Muscle of back (tissue), 11 donors: ENCODE measurements around the gene SUPT16H. TPM values are rescaled to one million over a fixed set of nuclear protein-coding genes. Genes with fewer than 3 reads are reported as not detected.
"Not testable (repeated sequence)": the region's sequence is repeated elsewhere in the genome, so short reads cannot be mapped to it uniquely, and the experiment has no call there.

ENCODE experiments used
- DNase-seq, 3 donors: peaks; one replicate each; pipeline versions ENCODE4 v3.0.0 to v3.0.0-alpha.2; 2013
- polyA plus RNA-seq, 10 donors: library from polyadenylated mRNA; unstranded; fragments of 120-200 nt; gene quantifications; one replicate each; pipeline ENCODE4 v1.2.1, GENCODE V29; 2013; ENCODE audit not compliant: insufficient read length in 10 of 10

The SUPT16H gene
- polyA plus RNA-seq, 10 donors = 67.6 to 95.5 (median 73.5) TPM

DNA sequence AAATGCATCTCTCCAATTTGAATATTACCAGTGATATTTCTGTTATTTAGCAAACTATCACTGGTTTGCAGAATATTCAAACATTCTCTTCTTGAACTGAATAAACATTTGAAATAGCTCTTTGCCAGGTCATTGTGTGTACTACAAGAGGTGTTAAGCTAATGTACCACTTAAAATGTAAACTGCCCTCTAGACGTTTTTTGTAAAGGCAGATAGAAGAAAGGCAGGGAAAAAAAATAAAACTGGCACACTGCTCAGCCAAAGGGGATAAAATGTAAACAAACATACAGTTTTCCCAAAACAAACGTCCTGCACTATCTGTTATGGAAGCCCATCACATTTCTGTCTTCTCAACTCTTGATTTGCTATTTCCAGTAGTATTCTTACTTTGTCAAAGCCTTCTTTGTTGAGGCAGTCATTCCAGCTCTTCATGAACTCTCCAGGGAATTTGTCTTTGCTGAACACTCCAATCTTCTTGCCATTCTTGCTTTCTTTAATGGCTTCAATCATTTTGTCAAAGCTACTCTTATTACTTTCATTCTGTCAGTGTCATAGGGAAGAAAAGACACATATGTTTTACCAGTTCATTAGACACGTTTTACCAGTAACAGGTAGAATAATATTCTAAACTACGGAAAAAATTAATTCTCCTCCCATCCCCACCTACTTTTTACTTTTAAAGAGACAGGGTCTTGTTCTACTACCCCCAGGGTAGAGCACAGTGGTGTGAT is 13.7 kb downstream of the SUPT16H start:
- no peak for DNase-seq

DNA sequence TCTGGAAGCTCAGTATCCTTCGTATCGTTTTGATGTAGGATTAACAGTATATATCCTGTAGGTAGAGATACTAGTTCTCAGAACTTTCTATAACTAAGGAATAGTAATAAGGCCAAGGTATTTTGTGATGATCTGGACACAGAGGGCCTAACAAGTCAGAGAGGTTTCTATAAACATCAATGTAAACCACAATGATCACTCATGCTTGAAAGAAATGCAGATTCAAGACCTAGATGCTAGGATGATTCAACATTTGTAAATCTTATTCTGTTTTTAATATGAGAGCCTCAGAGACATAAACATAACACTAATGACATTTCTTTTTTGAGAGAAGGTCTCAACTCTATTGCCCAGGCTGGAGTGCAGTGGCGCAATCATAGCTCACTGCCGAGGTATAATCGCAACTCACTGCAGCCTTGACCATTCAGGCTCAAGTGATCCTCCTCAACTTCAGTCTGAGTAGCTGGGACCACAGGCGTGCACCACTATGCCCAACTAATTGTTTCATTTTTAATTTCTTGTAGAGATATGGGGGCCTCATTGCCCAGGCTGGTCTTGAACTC is 16.2 kb downstream of the SUPT16H start:
- no peak for DNase-seq

DNA sequence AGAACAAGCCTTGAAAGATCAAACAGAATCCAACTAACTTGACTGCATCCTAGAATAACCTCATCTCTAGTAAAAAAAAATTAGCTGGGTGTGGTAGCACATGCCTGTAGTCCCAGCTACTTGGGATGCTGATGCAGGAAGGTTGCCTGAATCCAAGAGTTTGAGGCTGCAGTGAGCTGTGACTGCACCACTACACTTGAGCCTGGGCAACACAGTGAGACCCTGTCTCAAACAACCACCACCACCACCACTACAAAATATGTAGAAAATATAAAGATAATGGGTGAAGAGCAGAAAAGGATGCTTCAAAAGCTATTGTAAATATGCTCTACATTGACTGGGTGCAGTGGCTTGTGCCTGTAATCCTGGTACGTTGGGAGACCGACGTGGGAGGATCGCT is 27.3 kb downstream of the SUPT16H start:
- DNase-seq = no peak

DNA sequence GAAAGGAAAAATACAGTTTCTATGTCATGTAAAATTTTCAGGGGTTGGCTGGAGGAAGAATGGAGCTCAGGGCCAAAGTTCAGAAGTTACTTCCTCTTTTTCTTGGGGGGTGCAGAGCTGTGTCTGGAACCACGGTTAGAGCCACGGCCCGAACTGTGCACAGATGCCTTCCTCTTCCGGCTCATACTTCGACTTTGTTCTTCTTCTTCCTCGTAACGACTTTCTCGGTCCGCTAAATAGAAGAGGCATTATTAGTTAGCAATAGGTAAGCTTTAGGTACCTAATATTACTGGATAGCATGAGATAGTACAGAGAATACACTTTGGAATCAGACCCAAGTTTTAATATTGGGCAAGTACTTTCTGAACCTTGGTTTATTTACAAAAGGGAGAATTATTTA is 31.2 kb downstream of the SUPT16H start:
- peak in 2 of 3 donors; percentile 10 to 15 for DNase-seq

DNA sequence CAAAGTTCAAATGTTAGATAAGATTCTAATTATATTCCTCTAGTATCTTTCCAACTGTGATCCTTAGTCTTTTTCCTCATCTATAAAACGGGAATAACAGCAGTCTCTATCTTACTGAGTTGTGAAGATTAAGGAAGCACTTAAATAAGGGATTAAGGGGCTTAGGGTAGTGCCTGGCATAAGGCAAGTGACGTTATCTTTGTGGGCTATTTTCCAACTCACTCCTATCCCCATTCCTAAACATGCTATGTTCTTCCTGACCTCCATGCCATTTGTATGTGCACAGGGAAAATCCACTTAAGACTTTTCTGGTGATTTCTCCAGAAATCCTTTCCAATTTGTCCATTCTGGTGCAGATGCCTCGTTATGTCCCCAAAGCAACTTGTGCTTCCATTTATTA is 33.3 kb downstream of the SUPT16H start:
- no peak for DNase-seq

DNA sequence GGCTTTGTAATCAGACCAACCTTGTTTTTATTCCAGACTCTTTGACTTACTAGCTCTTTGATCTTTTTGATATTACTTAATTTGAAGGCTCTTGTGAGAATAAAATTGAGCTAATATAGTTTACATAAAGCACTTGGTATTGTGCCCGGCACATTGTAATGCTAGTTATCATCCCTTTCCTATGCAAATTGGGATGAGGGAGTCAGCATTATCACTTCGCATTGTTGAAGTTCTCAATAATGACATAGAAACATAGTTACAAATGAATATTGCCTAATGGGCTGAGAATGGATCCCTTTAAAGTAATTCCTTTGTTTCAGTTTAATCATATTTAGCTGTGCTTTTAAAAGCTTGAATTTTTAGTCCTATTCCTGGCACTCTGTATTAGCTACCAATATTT is 36.6 kb downstream of the SUPT16H start:
- no peak for DNase-seq

DNA sequence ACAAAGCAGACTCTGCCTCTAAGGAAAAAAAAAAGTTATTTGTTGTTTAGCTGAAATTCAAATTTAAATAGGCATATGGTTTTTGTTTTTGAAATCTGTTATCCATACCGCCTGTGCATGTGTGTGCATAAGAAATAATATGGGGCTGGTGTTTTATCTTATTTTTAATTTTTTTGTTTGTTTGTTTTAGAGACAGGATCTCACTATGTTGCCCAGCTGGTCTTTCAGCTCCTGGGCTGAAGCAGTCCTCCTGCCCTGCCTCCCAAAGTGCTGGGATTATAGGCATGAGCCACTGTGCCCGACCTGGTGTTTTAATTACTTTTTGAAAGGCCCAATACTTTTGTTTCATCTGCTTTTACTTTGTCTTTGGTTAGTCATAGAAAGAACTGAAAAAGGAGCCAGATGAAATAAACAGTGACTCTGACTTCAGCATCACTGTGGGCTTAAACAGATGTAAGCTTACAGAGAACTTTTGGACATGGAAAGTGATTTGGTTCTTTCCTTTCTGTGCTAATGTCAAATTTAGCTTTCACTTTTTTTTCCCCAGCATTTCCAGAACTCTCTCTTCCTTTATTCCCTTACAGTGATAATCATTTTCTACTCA is 37.2 kb downstream of the SUPT16H start:
- DNase-seq = no peak

DNA sequence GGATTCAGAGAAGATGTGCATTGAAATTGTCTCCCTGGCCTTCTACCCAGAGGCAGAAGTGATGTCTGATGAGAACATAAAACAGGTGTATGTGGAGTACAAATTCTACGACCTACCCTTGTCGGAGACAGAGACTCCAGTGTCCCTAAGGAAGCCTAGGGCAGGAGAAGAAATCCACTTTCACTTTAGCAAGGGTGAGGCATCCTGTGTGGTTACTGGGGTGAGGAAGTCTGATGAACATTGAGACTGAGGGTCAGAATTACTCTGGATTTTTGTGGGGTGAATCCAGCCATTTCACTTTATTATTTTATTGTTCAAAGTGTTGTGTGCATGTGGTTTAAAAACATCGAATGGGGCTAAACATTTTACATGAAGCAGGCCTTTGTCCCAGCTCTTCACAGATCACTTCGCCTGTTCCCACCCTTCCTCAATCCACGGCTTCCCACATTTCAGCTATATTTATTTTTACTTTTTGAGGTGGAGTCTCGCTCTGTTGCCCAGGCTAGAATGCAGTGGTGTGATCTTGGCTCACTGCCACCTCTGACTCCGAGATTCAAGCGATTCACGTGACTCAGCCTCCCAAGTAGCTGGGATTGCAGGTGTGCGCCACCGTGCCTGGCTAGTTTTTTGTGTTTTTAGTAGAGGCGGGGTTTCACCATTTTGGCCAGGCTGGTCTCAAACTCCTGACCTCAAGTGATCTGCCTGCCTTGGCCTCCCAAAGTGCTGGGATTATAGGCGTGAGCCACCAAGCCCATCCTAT is 40.6 kb downstream of the SUPT16H start:
- DNase-seq = no peak

DNA sequence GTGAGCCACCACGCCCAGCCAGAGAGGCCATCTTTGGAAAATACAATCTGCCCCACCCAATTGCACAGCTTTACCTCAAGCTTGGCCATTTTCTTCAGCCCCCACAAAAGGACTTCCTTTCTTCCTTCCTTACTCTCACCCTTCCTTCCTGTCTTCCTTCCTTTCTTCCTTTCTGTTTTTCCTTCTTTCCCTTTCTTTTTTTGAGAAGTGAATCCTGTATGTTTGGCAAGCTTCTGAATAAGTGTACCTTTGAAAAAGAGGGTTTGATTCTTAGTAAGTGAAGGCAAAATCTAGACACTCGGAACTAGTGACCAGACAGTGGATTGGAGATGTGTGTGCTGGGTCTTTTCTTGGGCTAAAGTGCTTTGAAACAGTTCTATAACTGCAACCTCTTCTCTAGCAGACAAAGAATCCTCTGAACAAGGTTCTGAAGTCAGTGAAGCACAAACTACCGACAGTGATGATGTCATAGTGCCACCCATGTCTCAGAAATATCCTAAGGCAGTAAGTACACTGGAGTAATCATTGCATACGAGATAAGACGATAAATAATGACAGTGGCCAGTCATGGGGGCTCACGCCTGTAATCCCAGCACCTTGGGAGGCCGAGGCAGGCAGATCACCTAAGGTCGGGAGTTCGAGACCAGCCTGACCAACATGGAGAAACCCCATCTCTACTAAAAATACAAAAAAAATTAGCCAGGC is 49.5 kb downstream of the SUPT16H start:
- no peak for DNase-seq

DNA sequence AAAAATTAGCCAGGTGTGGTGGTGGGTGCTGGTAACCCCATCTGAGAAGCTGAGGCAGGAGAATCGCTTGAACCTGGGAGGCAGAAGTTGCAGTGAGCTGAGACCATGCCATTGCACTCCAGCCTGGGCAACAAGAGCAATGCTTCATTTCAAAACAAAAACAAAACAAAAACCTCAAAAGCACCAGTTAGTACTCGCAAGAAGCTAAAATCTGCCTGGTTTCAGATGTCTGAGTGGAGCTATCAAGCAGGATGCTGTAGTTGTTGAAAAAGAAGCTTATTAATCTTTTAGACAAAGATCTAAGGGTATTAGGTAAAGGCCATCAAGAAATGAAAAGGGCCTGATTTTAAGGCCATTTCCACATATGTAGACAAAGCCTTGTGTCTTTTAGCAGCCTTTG is 50.9 kb downstream of the SUPT16H start:
- DNase-seq = no peak

DNA sequence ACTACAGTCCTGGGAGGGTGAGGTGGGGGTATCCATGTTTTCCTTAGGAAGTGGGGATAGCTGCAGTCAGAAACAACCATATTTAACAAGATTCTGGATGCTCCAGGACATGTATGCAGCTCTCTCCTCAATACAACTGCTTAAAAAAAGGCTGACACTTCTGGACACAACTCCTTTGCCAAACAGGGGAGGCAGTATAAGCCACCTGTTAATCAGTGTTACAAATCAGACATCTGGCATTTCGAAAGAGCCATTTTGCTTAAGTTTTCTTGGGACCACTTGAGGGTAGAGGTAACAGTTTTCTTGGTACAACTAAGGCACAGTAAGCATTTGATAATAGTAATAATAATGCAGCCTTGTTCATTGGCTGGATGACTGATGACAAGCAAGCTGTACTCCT is 56.8 kb downstream of the SUPT16H start:
- DNase-seq = no peak

DNA sequence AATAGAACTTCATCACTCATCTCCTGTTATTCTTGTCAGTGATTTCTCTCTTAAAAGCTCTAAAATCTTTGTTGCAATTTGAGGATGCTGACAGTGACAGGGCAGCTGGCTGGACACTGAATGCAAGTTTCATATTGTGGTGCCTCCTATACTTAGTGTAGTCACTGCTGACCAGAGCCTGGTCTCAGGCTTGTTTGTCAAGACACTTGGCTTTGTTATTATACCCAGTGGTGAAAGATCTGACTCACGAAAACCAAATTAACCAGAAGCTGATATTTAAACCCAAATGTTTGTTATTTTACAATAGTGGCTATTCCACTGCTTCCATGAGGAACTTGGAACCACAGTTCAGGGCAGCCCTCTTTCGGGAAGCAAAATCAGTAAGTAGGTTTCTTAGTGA is 61.1 kb downstream of the SUPT16H start:
- DNase-seq = no peak

DNA sequence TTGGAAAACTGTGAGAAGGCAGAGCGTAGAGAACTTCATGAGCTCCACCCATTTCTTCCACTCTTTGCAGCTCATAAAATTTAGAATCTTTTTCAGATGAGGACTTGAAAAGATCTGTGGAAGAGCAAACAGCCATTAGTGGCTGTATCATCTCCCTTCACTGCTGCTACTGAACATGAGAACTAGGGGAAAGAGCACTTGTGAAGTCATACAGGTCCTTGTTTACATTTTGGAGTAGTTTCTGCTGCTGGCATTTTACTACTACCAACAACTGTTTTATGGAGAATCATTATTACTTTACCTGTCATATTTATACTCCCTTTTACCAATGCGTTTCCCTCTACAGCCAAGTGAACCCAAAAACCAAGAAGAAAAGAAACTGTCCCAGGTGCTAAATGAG is 62.9 kb downstream of the SUPT16H start:
- no peak for DNase-seq

DNA sequence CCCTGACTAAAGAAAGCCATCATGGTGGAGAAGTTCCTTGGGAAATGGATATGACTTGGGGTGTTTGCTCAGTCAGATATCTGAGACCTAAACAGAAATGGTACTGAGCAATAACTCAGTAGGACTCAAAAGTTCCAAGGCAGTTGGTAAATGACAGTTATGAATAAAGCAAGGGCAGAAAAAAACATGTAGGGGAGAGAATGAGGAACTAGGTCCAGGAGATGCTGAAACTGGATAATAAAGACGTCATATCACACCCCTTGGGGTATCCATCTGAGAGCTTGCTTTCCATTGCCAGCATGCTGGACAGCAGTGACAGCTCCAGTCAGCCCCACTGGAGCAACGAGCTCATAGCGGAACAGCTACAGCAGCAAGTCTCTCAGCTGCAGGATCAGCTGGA is 66.4 kb downstream of the SUPT16H start:
- peak in 1 of 3 donors; percentile 8 for DNase-seq

DNA sequence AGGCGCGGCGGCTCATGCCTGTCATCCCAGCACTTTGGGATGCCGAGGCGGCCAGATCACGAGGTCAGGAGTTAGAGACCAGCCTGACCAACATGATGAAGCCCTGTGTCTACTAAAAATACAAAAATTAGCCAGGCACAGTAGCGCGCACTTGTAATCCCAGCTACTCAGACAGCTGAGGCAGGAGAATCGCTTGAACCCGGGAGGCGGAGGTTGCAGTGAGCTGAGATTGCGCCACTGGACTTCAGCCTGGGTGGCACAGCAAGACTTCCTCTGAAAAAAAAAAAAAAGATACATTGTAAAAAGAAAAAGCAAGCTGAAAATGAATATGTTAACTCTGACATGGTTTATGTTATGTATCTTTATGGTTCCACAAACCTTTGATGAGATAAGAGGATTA is 70.3 kb downstream of the SUPT16H start:
- DNase-seq = no peak

DNA sequence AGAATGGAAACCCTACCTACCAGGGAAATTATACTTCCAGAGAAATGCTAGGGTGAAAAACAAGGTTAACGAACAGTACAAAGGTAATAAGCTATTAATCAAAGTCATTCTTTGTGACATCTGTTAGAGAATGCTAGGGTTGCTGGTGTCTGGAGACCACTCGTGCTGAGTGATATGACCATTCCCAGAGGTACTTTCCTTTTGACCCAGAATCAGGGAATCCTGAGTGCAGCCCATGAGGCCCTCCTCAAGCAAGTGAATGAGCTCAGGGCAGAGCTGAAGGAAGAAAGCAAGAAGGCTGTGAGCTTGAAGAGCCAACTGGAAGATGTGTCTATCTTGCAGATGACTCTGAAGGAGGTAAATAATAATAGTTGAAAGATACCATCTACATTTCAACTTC is 72.2 kb downstream of the SUPT16H start:
- DNase-seq = no peak

DNA sequence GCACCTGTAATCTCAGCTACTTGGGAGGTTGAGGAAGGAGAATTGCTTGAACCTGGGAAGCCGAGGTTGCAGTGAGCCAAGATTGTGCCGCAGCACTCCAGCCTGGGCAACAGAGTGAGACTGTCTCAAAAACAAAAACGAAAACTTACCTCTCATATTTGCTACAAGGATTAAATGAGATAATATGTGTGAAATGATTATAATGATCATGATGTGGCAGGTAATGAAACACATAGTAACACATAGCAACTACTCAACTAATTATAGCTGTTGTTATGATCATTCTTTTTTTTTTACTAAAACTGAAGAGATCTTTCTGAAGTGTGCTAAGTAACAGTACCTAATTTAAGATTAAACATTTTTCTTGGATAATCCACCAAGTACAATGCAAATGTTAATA is 73.9 kb downstream of the SUPT16H start:
- DNase-seq = no peak

DNA sequence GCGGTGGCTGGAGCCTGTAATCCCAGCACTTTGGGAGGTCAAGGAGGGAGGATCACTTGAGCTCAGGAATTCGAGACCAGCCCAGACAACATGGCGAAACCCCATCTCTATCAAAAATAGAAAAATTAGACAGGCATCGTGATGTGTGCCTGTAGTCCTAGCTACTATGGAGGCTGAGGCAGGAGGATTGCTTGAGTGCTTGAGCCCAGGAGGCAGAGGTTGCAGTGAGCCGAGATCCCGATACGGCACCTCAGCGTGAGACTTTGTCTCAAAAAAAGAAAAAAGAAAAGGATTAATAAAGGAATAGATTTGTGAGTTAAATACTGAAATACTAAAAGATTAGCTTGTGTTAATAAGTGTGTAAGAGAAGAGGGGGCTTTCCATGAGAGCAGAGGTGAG is 74.6 kb downstream of the SUPT16H start:
- DNase-seq = no peak

DNA sequence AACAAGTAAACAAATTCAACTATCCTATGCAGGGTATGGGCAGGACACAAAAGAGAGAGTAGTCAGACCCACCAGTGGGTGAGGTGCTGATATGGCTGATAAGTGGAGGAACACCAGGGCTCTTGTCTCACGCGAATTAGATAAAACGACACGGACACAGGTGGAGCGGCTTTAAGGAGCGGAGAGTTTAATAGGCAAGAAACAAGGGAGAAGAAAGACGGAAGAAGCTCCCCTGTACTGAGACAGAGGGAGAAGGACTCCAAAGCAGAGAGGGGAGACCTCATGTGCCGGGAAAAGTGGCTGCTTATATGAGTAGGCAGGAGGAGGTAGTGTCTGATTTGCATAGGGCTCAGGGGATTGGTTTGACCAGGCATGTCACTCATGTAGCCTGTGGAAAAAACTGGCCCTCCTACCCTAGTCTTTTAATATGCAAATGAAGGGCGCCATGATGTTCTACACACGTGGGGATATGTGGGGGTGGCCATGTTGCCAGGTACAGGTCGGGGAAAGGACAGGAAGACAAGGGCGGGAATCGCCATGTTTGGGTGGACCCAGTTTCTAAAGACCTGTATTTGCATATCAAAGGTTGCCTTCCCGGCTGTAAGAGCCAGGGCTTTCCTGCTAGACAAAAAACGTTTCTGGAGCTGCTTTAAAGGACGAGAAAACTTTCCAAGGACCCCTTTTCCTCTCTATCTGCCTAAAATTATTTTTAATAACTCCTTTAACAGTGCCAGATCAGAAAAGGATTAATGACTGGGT is 75.2 kb downstream of the SUPT16H start:
- peak; percentile 36 to 57 (median 46) for DNase-seq

DNA sequence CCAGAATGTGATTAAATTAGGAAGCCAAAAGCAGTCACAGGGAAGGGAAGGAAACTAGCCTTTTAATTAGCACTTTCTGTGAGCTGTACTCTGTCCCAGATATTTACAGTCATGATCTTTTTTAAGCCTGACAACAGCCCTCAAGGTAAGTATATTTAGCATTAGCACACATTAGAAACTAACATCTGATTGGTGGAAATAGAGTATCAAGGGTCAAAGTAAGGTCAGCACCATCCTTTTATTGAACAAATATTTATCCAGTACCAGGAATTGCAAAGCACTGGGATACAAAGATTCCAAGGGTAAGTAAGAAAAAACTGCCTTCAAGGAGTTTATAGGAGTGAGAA is 75.7 kb downstream of the SUPT16H start:
- DNase-seq = no peak

DNA sequence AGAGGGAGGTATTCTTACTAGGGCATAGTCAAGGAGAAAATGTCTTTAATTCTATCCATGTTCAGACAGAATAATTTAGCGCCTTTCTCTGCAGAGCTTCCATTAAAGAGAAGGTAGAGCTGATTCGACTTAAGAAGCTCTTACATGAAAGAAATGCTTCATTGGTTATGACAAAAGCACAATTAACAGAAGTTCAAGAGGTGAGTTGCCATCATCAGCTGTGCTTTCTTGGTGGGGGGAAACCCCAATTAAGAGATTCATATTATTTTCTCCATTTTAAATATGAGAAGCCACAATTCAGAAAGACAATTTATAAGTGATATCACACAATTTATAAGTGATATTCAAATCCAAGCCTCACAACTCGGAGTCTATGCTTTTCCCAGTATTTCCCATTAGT is 76.2 kb downstream of the SUPT16H start:
- no peak for DNase-seq

DNA sequence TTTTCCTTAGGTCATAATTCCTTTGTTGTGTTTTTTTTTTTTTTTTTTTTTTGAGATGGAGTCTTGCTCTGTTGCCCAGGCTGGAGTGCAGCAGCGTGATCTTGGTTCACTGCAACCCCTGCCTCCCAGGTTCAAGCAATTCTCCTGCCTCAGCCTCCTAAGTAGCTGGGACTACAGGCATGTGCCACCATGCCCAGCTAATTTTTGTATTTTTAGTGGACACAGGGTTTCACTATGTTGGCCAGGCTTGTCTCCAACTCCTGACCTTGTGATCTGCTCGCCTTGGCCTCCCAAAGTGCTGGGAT is 81.0 kb downstream of the SUPT16H start:
- DNase-seq = not testable (repeated sequence)
